Mammary epithelial cell (primary cell): ENCODE results near the gene STX2.

Experiments
- EZH2 ChIP-seq: IDR thresholded peaks from 2 replicates; pipeline ENCODE4 v1.6.1; 2012; ENCODE audit warnings: low read length, inconsistent platforms, borderline replicate concordance
- TF ChIP-seq, protein P1 (sequence below), 2 donors: IDR thresholded peaks in 1 of 2; conservative IDR thresholded peaks in 1 of 2; 2 replicates each; pipeline ENCODE4 v1.5.1; 2011 to 2012; ENCODE audit warnings: inconsistent platforms in 2 of 2, low read length in 2 of 2, mild to moderate bottlenecking in 2 of 2, control low read depth in 1 of 2, low read depth in 1 of 2; ENCODE audit not compliant: insufficient read depth in 1 of 2; ENCODE audit errors: extremely low read depth in 1 of 2

DNA sequence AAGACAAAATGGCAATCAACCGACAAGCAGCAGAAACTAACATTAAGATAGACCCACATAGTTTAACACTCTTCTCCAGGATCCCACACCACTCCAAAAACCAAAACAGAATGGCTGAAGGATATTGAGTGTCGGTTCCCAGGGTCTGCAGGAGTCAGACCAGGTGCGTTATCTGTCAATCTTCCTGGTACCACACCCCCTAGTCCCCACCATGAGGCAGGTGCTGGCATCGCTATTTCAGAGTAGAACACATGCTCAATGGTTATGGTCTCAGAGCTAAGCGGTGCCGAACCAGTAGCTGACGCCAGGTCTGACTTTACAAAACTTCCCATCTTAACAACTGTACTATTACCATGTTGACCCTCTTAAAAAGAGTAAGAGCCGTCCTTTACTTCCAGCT is 10.2 kb downstream of the STX2 start:
- TF ChIP-seq, protein P1, sequence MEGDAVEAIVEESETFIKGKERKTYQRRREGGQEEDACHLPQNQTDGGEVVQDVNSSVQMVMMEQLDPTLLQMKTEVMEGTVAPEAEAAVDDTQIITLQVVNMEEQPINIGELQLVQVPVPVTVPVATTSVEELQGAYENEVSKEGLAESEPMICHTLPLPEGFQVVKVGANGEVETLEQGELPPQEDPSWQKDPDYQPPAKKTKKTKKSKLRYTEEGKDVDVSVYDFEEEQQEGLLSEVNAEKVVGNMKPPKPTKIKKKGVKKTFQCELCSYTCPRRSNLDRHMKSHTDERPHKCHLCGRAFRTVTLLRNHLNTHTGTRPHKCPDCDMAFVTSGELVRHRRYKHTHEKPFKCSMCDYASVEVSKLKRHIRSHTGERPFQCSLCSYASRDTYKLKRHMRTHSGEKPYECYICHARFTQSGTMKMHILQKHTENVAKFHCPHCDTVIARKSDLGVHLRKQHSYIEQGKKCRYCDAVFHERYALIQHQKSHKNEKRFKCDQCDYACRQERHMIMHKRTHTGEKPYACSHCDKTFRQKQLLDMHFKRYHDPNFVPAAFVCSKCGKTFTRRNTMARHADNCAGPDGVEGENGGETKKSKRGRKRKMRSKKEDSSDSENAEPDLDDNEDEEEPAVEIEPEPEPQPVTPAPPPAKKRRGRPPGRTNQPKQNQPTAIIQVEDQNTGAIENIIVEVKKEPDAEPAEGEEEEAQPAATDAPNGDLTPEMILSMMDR (conservative IDR thresholded peaks at IDR 0.05 in 1 of 2, IDR thresholded peaks at IDR 0.05 in 1 of 2; ENCODE audit: extremely low read depth in 1 of 2, insufficient read depth in 1 of 2, low read depth in 1 of 2, low read length in 2 of 2) = no peak
- TF ChIP-seq EZH2 = no peak
